Measurements from ENCODE around the gene VAX1.

Gene VAX1

DNA sequence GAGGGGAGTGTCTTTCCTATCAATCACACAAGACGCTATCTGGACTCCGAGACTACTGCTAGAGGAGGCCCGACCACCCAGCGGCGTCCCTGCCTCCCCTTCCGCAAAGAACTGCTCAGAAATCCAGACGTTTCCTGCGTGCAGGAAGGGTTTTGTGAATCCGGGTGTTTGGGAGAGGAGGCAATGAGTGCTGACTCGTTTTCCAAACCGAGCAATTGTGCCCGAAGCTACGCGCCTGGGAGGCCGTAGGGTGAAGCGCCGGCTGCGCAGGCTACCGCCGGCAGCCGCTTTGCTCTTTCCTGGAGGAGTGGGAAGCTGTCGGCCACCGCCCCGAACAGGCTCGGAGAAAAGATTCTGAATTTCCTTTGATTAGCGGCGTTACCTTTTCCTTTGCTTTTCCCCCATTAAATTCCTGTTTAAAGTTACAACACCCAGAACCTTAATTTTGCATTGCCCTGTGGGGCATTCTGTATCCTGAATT lies 5.3 kb downstream of the VAX1 start:
- no peak for TF ChIP-seq EZH2phosphoT487 (IDR thresholded peaks at IDR 0.05; ENCODE audit: borderline replicate concordance, low read length)
- TF ChIP-seq, protein P1, sequence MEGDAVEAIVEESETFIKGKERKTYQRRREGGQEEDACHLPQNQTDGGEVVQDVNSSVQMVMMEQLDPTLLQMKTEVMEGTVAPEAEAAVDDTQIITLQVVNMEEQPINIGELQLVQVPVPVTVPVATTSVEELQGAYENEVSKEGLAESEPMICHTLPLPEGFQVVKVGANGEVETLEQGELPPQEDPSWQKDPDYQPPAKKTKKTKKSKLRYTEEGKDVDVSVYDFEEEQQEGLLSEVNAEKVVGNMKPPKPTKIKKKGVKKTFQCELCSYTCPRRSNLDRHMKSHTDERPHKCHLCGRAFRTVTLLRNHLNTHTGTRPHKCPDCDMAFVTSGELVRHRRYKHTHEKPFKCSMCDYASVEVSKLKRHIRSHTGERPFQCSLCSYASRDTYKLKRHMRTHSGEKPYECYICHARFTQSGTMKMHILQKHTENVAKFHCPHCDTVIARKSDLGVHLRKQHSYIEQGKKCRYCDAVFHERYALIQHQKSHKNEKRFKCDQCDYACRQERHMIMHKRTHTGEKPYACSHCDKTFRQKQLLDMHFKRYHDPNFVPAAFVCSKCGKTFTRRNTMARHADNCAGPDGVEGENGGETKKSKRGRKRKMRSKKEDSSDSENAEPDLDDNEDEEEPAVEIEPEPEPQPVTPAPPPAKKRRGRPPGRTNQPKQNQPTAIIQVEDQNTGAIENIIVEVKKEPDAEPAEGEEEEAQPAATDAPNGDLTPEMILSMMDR (IDR thresholded peaks at IDR 0.05; ENCODE audit: low read depth, low read length, poor library complexity, severe bottlenecking) = no peak

DNA sequence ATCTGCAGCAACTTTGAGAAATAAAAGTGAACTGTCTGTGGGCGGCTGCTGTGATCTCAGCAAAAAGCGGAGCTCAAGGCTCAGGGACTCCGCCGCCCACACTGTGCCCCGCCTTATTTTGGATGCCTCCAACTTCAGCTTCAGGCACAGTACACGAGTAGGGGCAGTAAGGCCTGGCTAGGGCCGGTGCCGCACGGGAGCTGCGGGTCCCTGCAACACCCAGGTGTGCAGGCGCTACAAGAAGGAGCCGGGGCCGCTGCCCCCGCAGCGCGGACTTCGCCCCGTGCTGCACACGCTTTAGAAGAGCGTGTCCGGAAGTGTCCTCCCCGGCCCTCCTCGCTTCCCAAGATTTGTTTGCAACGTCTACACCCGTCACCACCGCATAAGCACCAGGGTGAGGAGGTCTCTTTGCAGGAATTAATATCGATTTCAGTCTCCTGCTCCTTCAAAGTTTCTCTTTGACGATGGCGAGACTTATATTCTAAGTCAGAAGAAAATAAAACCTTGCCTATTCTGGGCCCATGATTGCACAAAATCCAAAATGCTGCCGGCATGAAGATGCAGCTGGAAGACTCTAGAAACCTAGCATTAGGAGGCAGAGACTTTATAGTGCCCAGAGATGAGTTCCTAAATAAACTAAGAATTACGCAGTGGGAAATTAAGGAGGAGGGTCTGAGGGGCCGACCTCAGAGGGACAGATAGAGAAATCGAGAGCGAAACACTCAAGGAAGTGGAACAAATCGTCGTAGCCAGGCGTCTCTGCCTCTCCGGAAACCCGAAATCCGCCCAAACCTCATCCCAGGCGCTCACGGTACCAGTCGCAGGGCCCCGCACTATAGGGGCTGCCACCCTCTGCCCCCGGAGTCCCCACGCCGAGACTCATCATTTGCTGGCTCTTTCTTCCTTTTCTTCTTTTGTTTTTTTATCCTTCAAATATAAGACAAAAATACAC lies 6.4 kb downstream of the VAX1 start:
- Histone ChIP-seq H3K36me3 (ENCODE audit: control insufficient read depth, low read length) (no peaks in the 10 kb centered on the region), H3K4me3 (ENCODE audit: low read length) (no peak overlapping the region), H3K27ac (ENCODE audit: low read depth, low read length) (no peak overlapping the region), H3K4me2 (ENCODE audit: low read length) (no peak overlapping the region), H3F3A (ENCODE audit: control insufficient read depth, insufficient read depth) (no peaks in the 10 kb centered on the region), H3K9me2 (replicated peaks; ENCODE audit: control insufficient read depth, low read length) (no peaks in the 10 kb centered on the region), H3K9me3 (ENCODE audit: control insufficient read depth, insufficient read depth, low read length) (peaks cover 3% of the 10 kb centered on the region; the same call in 1 of the 2 replicates), H3K4me1 (ENCODE audit: control insufficient read depth, low read length) (no peaks in the 10 kb centered on the region), H3K27me3 (ENCODE audit: control insufficient read depth, low read length) (no peaks in the 10 kb centered on the region), H4K20me1 (ENCODE audit: control insufficient read depth, insufficient read depth, low read depth, low read length) (no peaks in the 10 kb centered on the region), H3K79me2 (ENCODE audit: control insufficient read depth, low read length) (no peaks in the 10 kb centered on the region)
- TF ChIP-seq, protein P1 (IDR thresholded peaks at IDR 0.05; ENCODE audit: low read depth, low read length, poor library complexity, severe bottlenecking) = no peak
- no peak for TF ChIP-seq EZH2phosphoT487 (IDR thresholded peaks at IDR 0.05; ENCODE audit: borderline replicate concordance, low read length)

More for the DNA sequence above, 5.3 kb downstream of the VAX1 start:
- Histone ChIP-seq H3K9me3 (ENCODE audit: control insufficient read depth, insufficient read depth, low read length) (peaks cover 3% of the 10 kb centered on the region; the same call in 1 of the 2 replicates), H3K27me3 (ENCODE audit: control insufficient read depth, low read length) (no peaks in the 10 kb centered on the region), H3K79me2 (ENCODE audit: control insufficient read depth, low read length) (no peaks in the 10 kb centered on the region), H3K9me2 (replicated peaks; ENCODE audit: control insufficient read depth, low read length) (no peaks in the 10 kb centered on the region), H4K20me1 (ENCODE audit: control insufficient read depth, insufficient read depth, low read depth, low read length) (no peaks in the 10 kb centered on the region), H3K4me2 (ENCODE audit: low read length) (no peak overlapping the region), H3K4me3 (ENCODE audit: low read length) (no peak overlapping the region), H3F3A (ENCODE audit: control insufficient read depth, insufficient read depth) (no peaks in the 10 kb centered on the region), H3K36me3 (ENCODE audit: control insufficient read depth, low read length) (no peaks in the 10 kb centered on the region), H3K4me1 (ENCODE audit: control insufficient read depth, low read length) (no peaks in the 10 kb centered on the region), H3K27ac (ENCODE audit: low read depth, low read length) (no peak overlapping the region)

DNA sequence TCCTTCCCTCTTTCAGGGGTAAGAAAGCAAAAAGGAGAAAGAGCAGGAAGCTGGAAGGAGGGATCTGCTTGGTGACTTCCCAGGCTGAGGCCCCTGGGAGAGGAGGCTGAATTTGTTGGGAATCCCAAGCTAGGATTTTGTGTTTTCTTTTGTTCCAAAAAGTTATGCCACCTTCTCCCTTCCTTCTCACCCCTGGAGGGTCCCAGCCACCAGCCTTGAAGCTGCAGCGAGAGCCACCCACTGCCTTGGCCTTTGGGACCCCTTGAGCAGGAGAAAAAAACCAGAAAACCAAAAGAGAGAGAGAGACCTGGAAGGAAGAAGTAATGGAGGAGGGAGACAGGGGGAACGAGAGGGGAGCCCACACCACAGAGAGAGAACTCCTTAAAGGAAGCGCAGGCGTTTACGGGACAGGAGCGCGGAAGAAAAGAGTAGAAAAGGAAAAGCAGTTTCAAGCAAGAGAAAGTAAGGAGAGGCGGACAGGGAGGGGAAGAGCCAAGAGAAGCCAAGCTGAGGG lies 7.2 kb downstream of the VAX1 start:
- no peak for TF ChIP-seq EZH2phosphoT487 (IDR thresholded peaks at IDR 0.05; ENCODE audit: borderline replicate concordance, low read length)
- TF ChIP-seq, protein P1 (IDR thresholded peaks at IDR 0.05; ENCODE audit: low read depth, low read length, poor library complexity, severe bottlenecking) = no peak
- Histone ChIP-seq H3K27me3 (ENCODE audit: control insufficient read depth, low read length) (no peaks in the 10 kb centered on the region), H4K20me1 (ENCODE audit: control insufficient read depth, insufficient read depth, low read depth, low read length) (no peaks in the 10 kb centered on the region), H3K79me2 (ENCODE audit: control insufficient read depth, low read length) (no peaks in the 10 kb centered on the region), H3K9me2 (replicated peaks; ENCODE audit: control insufficient read depth, low read length) (no peaks in the 10 kb centered on the region), H3K4me1 (ENCODE audit: control insufficient read depth, low read length) (no peaks in the 10 kb centered on the region), H3K4me3 (ENCODE audit: low read length) (no peak overlapping the region), H3F3A (ENCODE audit: control insufficient read depth, insufficient read depth) (no peaks in the 10 kb centered on the region), H3K9me3 (ENCODE audit: control insufficient read depth, insufficient read depth, low read length) (no peaks in the 10 kb centered on the region), H3K27ac (ENCODE audit: low read depth, low read length) (no peak overlapping the region), H3K4me2 (ENCODE audit: low read length) (no peak overlapping the region), H3K36me3 (ENCODE audit: control insufficient read depth, low read length) (no peaks in the 10 kb centered on the region)

All from DOHH2 (cell line).